HCT116 (cell line): Measurements from ENCODE around the gene UPK3A. TPM values are rescaled to one million over a fixed set of nuclear protein-coding genes. Genes with fewer than 3 reads are reported as not detected.

Experiments used
- ATAC-seq: fragments of 200-7000 bp; cut with Tn5 transposase; 2 replicates; pipeline ENCODE4 v1.9.1; 2020; ENCODE audit warnings: mild to moderate bottlenecking, moderate library complexity
- BruUV-seq: library from RNA; stranded (reverse); fragments of 400-500 nt; replicated peaks from 2 replicates; lab custom pipeline; 2021; lab: Mats Ljungman, UMichigan
- CTCF ChIA-PET: fragments of 300-600 bp; sonication (Branson Sonifier 250); formaldehyde crosslinking; loops from one replicate; lab custom pipeline; 2021; ENCODE audit warnings: antibody characterized with exemption; lab: Charles Lee
- POLR2A ChIA-PET: fragments of 300-600, 350-600 bp; sonication (Branson Sonifier 250); formaldehyde crosslinking; loops from one replicate; lab custom pipeline; 2021; ENCODE audit warnings: antibody characterized with exemption; lab: Charles Lee
- RAD21 ChIA-PET, 2 experiments: fragments of 300-600 bp; sonication (Branson Sonifier 250); formaldehyde crosslinking; loops; one replicate each; lab custom pipeline; 2023; ENCODE audit warnings: low total read pairs in 2 of 2; ENCODE audit not compliant: uncharacterized antibody in 2 of 2, unreplicated experiment in 2 of 2, low non-redundant PET in 1 of 2; lab: Charles Lee
- DNase-seq: peaks from one replicate; pipeline ENCODE4 v3.0.0-alpha.2; 2010; ENCODE audit warnings: low read depth, low spot score
- H2AFZ ChIP-seq: fragments of 200-600 bp; shearing (Covaris generic), sonication (generic); 2 replicates; pipeline ENCODE4 v1.6.1; 2017; ENCODE audit warnings: low read depth, mixed run types, mixed read lengths, antibody characterized with exemption, low read length; ENCODE audit not compliant: poor library complexity, severe bottlenecking
- H3K27ac ChIP-seq: 2 replicates; pipeline ENCODE4 v1.5.1; 2012; ENCODE audit warnings: low read depth, low read length
- H3K27me3 ChIP-seq: fragments of 200-600 bp; sonication (generic); 2 replicates; pipeline ENCODE4 v1.6.1; 2016; ENCODE audit warnings: mixed run types, low read length, mixed read lengths; ENCODE audit not compliant: insufficient read depth
- H3K36me3 ChIP-seq, 2 experiments: fragments of 200-500 bp in 1 of 2; fragments of 200-600 bp in 1 of 2; sonication (Bioruptor generic) in 1 of 2; sonication (generic) in 1 of 2; 2 replicates each; pipeline versions ENCODE4 v1.5.1 to v1.6.1; 2014 to 2016; ENCODE audit warnings: low read length in 2 of 2, inconsistent platforms in 1 of 2, mixed read lengths in 1 of 2, mixed run types in 1 of 2; ENCODE audit not compliant: insufficient read depth in 2 of 2, control insufficient read depth in 1 of 2
- H3K4me1 ChIP-seq, 2 experiments: fragments of 200-600 bp in 1 of 2; sonication (generic) in 1 of 2; 2 replicates each; pipeline versions ENCODE4 v1.5.1 to v1.6.1; 2012 to 2017; ENCODE audit warnings: low read length in 2 of 2, inconsistent platforms in 1 of 2, mild to moderate bottlenecking in 1 of 2, mixed read lengths in 1 of 2, mixed run types in 1 of 2, moderate library complexity in 1 of 2; ENCODE audit not compliant: insufficient read depth in 2 of 2, control insufficient read depth in 1 of 2
- H3K4me2 ChIP-seq: fragments of 200-600 bp; sonication (generic); 2 replicates; pipeline ENCODE4 v1.6.1; 2017; ENCODE audit warnings: mixed run types, low read length, mixed read lengths
- H3K4me3 ChIP-seq, 2 experiments: fragments of 200-600 bp in 1 of 2; sonication (generic) in 1 of 2; replicated peaks in 1 of 2; 2 replicates each; pipeline ENCODE4 v1.5.1; 2011 to 2016; ENCODE audit warnings: low read length in 2 of 2, control low read depth in 1 of 2, low read depth in 1 of 2, mild to moderate bottlenecking in 1 of 2, mixed read lengths in 1 of 2, mixed run types in 1 of 2
- H3K79me2 ChIP-seq: fragments of 200-600 bp; sonication (generic); 2 replicates; pipeline ENCODE4 v1.6.1; 2017; ENCODE audit warnings: mild to moderate bottlenecking, mixed run types, low read length, moderate library complexity, mixed read lengths; ENCODE audit not compliant: insufficient read depth
- H3K9ac ChIP-seq: fragments of 200-600 bp; sonication (generic); 2 replicates; pipeline ENCODE4 v1.6.1; 2016; ENCODE audit warnings: low read length, mixed read lengths
- H3K9me2 ChIP-seq: fragments of 200-600 bp; sonication (generic), shearing (Covaris generic); 2 replicates; pipeline ENCODE4 v1.6.1; 2017; ENCODE audit warnings: mixed run types, mild to moderate bottlenecking, moderate library complexity; ENCODE audit not compliant: insufficient read depth
- H3K9me3 ChIP-seq, 2 experiments: fragments of 200-500 bp in 1 of 2; fragments of 200-600 bp in 1 of 2; sonication (Bioruptor generic) in 1 of 2; sonication (generic) in 1 of 2; 2 replicates each; pipeline ENCODE4 v1.6.1; 2014 to 2017; ENCODE audit warnings: low read length in 2 of 2, mixed read lengths in 2 of 2, inconsistent platforms in 1 of 2, low read depth in 1 of 2, mild to moderate bottlenecking in 1 of 2, mixed run types in 1 of 2, moderate library complexity in 1 of 2; ENCODE audit not compliant: control insufficient read depth in 1 of 2, insufficient read depth in 1 of 2
- H4K20me1 ChIP-seq: fragments of 200-600 bp; sonication (generic), shearing (Covaris generic); 2 replicates; pipeline ENCODE4 v1.6.1; 2017; ENCODE audit warnings: mixed run types, mild to moderate bottlenecking, moderate library complexity; ENCODE audit not compliant: insufficient read depth
- CBX3 ChIP-seq: IDR thresholded peaks from 2 replicates; pipeline ENCODE4 v1.6.1; 2012; ENCODE audit warnings: low read depth
- CEBPB ChIP-seq: IDR thresholded peaks from 2 replicates; pipeline ENCODE4 v1.6.1; 2012; ENCODE audit warnings: low read depth
- ELF1 ChIP-seq: IDR thresholded peaks from 2 replicates; pipeline ENCODE4 v1.6.1; 2012; ENCODE audit warnings: low read depth, borderline replicate concordance
- EZH2 ChIP-seq: fragments of 200-600 bp; sonication (generic); IDR thresholded peaks from 2 replicates; pipeline ENCODE4 v1.6.1; 2017; ENCODE audit warnings: antibody characterized with exemption, mixed run types
- EZH2phosphoT487 ChIP-seq: fragments of 200-600 bp; IDR thresholded peaks from 2 replicates; pipeline ENCODE4 v1.6.1; 2018; ENCODE audit warnings: antibody characterized with exemption, borderline replicate concordance
- FOSL1 ChIP-seq: IDR thresholded peaks from 2 replicates; pipeline ENCODE4 v1.6.1; 2012; ENCODE audit warnings: low read depth
- JUND ChIP-seq: IDR thresholded peaks from 2 replicates; pipeline ENCODE4 v1.6.1; 2012
- POLR2AphosphoS5 ChIP-seq: IDR thresholded peaks from 2 replicates; pipeline ENCODE4 v1.6.1; 2011; ENCODE audit warnings: mild to moderate bottlenecking, low read depth, low read length, moderate library complexity
- SP1 ChIP-seq: IDR thresholded peaks from 2 replicates; pipeline ENCODE4 v1.6.1; 2012; ENCODE audit warnings: low read depth
- TCF7L2 ChIP-seq: IDR thresholded peaks from 2 replicates; pipeline ENCODE4 v1.7.0; 2011; ENCODE audit warnings: borderline replicate concordance, inconsistent platforms; ENCODE audit not compliant: insufficient read depth, insufficient read length; ENCODE audit errors: extremely low read depth
- ZFX ChIP-seq: fragments of 450-650 bp; IDR thresholded peaks from 2 replicates; pipeline ENCODE4 v1.6.1; 2017
- intact Hi-C: fragments of 100-400 bp; cut with micrococcal nuclease; formaldehyde crosslinking; loops from 2 replicates; pipeline ENCODE4 v1.10.0; 2022
- total RNA-seq: library from RNA; stranded (reverse); gene quantifications from one replicate; pipeline ENCODE4 v1.2.1, GENCODE V29; 2021; ENCODE audit not compliant: unreplicated experiment
- TF ChIP-seq, protein P1 (sequence below), 3 experiments: fragments of 200-600 bp in 1 of 3; sonication (generic) in 1 of 3; IDR thresholded peaks in 2 of 3; conservative IDR thresholded peaks in 1 of 3; 2 replicates each; pipeline ENCODE4 v1.5.1; 2012 to 2017; ENCODE audit warnings: low read depth in 2 of 3, low read length in 2 of 3, antibody characterized with exemption in 1 of 3, borderline replicate concordance in 1 of 3, control low read depth in 1 of 3, mild to moderate bottlenecking in 1 of 3, mixed read lengths in 1 of 3, mixed run types in 1 of 3, moderate library complexity in 1 of 3; ENCODE audit not compliant: insufficient read depth in 1 of 3
- TF ChIP-seq, protein P2 (sequence below): IDR thresholded peaks from 2 replicates; pipeline ENCODE4 v1.6.1; 2012
- TF ChIP-seq, protein P3 (sequence below): IDR thresholded peaks from 2 replicates; pipeline ENCODE4 v1.6.1; 2012; ENCODE audit warnings: low read depth

Gene UPK3A
- total RNA-seq, 1 experiment from 2014 or later: not detected

DNA sequence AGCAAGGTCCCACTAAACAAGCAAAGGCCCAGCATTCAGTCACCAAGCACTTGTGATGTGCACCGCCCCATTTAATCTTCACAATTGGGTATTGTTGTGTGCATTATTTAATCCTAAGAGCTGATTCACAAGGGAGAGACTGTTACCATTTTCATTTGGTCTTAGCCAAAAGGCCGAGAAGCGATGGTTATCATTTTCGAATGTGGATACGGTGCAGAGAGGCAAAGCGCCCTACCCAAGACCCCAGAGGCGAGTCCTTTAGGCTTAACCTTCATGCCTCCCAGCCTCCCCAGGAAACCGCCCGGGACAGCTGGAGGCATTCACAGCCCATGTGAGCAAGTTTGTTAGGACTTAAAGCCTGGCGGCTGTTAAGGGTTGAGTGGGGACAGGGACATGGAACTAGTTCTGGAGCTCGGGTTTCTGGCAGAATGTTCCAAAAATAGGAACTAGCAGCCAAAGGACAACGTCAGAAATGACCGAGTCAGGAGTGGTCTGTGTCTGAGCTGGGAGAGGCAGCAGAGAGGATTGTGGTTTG is 13.0 kb upstream of the UPK3A start:
- no peaks in the 10 kb centered on the region for H3K36me3 ChIP-seq
- BruUV-seq: no TSS peak
- no peaks in the 10 kb centered on the region for H3K9me2 ChIP-seq
- no peaks in the 10 kb centered on the region for H4K20me1 ChIP-seq
- RAD21 ChIA-PET: no interaction called here
- DNase-seq: no peak
- no peak overlapping the region for H2AFZ ChIP-seq
- TF ChIP-seq EZH2phosphoT487: no peak
- TF ChIP-seq ZFX: no peak
- no peak for TF ChIP-seq POLR2AphosphoS5
- TF ChIP-seq, protein P1, sequence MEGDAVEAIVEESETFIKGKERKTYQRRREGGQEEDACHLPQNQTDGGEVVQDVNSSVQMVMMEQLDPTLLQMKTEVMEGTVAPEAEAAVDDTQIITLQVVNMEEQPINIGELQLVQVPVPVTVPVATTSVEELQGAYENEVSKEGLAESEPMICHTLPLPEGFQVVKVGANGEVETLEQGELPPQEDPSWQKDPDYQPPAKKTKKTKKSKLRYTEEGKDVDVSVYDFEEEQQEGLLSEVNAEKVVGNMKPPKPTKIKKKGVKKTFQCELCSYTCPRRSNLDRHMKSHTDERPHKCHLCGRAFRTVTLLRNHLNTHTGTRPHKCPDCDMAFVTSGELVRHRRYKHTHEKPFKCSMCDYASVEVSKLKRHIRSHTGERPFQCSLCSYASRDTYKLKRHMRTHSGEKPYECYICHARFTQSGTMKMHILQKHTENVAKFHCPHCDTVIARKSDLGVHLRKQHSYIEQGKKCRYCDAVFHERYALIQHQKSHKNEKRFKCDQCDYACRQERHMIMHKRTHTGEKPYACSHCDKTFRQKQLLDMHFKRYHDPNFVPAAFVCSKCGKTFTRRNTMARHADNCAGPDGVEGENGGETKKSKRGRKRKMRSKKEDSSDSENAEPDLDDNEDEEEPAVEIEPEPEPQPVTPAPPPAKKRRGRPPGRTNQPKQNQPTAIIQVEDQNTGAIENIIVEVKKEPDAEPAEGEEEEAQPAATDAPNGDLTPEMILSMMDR (IDR thresholded peaks at IDR 0.05 in 2 of 3, conservative IDR thresholded peaks at IDR 0.05 in 1 of 3; ENCODE audit: borderline replicate concordance in 1 of 3, insufficient read depth in 1 of 3, low read depth in 2 of 3, low read length in 2 of 3): no peak
- TF ChIP-seq SP1: no peak
- no peak for TF ChIP-seq FOSL1
- TF ChIP-seq, protein P2, sequence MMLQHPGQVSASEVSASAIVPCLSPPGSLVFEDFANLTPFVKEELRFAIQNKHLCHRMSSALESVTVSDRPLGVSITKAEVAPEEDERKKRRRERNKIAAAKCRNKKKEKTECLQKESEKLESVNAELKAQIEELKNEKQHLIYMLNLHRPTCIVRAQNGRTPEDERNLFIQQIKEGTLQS: no peak
- TF ChIP-seq, protein P3, sequence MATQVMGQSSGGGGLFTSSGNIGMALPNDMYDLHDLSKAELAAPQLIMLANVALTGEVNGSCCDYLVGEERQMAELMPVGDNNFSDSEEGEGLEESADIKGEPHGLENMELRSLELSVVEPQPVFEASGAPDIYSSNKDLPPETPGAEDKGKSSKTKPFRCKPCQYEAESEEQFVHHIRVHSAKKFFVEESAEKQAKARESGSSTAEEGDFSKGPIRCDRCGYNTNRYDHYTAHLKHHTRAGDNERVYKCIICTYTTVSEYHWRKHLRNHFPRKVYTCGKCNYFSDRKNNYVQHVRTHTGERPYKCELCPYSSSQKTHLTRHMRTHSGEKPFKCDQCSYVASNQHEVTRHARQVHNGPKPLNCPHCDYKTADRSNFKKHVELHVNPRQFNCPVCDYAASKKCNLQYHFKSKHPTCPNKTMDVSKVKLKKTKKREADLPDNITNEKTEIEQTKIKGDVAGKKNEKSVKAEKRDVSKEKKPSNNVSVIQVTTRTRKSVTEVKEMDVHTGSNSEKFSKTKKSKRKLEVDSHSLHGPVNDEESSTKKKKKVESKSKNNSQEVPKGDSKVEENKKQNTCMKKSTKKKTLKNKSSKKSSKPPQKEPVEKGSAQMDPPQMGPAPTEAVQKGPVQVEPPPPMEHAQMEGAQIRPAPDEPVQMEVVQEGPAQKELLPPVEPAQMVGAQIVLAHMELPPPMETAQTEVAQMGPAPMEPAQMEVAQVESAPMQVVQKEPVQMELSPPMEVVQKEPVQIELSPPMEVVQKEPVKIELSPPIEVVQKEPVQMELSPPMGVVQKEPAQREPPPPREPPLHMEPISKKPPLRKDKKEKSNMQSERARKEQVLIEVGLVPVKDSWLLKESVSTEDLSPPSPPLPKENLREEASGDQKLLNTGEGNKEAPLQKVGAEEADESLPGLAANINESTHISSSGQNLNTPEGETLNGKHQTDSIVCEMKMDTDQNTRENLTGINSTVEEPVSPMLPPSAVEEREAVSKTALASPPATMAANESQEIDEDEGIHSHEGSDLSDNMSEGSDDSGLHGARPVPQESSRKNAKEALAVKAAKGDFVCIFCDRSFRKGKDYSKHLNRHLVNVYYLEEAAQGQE: no peak
- no peak for TF ChIP-seq CEBPB
- TF ChIP-seq CBX3: no peak
- TF ChIP-seq EZH2: no peak
- no peak for TF ChIP-seq TCF7L2
- no peak for TF ChIP-seq ELF1
- no peak for TF ChIP-seq JUND
- no peak overlapping the region for H3K4me3 ChIP-seq
- H3K9me3 ChIP-seq: no peaks in the 10 kb centered on the region
- H3K9ac ChIP-seq: no peak overlapping the region
- CTCF ChIA-PET: interaction anchor here (1.7 to 1.8 kb wide), 2 partner anchors 162 to 170 kb away, joined by 5 to 6 read pairs; no protein-coding TSS in a partner anchor
- H3K4me1 ChIP-seq: peaks cover 6 to 11% of the 10 kb centered on the region in 2 experiments
- no peaks in the 10 kb centered on the region for H3K27me3 ChIP-seq
- no peak for ATAC-seq
- POLR2A ChIA-PET: interaction anchor here (0.6 kb wide), 1 partner anchor 11 kb away, joined by 3 read pairs; no protein-coding TSS in a partner anchor
- H3K79me2 ChIP-seq: no peaks in the 10 kb centered on the region
- intact Hi-C loops: no loop called here
- no peak overlapping the region for H3K4me2 ChIP-seq
- H3K27ac ChIP-seq: no peak overlapping the region
